ENCODE data around the gene PEAK1. TPM values are rescaled to one million over a fixed set of nuclear protein-coding genes. Genes with fewer than 3 reads are reported as not detected.
A peak's percentile ranks its signal among the peaks of the same experiment; 100 is the strongest.

PEAK1 gene
- total and polyA plus RNA-seq, 2 experiments from 2014 or later: 15.8 to 42.0 TPM

DNA sequence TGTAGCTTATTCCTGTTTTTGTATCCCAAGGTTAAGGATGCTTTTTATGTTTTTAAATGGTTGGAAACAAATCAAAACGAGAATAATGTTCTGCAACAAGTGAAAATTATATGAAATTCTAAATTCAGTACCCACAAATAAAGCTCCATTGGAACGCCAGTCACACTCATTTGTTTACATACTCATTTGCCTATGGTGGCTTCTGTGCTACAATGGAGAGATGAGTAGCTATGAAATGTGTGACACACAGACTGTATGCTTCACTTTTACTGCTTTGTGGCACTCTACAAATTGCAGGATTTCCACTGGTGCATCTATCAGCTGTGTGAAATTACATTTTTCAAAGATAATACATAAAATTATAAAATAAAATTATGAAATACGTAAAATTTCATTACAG, 236.8 kb downstream of the PEAK1 start:
- Histone ChIP-seq H3K4me1 (ENCODE audit: low read depth) (peaks cover 56% of the 10 kb centered on the region), H3K9me3 (ENCODE audit: low read depth) (no peaks in the 10 kb centered on the region), H3K4me3 (no peak overlapping the region), H3K27ac (no peak overlapping the region), H3K36me3 (no peaks in the 10 kb centered on the region), H3K27me3 (no peaks in the 10 kb centered on the region)
- DNase-seq (ENCODE audit: low read depth in 1 of 2, low spot score in 1 of 2): no peak
- no peak for TF ChIP-seq CTCF (IDR thresholded peaks at IDR 0.05; ENCODE audit: low read depth, low read length)

DNA sequence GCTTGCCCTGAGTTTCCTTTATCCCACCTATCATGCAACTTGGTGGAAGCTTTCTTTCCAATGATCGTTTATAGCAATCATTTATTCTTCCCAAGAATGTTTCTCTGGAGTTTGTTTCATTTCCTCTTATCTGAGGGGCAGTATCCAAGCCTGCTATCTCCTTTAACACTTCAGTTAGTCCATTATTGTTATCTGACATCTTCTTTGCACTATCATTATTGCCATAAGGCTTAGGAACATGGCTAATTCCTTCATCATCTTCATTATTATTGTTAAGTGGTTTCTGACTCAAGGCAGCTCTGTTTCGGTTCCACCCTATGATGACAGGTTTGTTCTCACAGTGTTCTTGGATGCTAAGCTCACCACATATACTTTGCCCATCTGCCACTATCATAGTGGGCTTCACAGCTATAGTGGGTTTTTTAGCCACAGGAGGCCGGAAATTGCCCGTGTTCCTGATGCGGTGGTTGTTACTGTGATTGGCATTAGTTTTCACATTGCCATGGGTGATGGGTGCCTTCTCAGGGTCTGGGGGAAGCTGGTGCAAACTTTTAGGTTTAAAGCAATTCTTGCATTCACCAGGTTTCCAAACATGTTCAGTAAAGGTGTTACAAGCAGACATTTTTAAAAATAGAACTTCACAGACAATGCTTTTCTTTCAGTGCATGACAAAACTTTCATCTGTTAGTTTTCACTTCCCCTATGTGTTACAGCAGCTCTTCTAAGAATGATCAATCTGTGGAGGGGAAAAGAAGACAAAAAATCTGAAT, 238.4 kb downstream of the PEAK1 start:
- no peak for TF ChIP-seq CTCF (IDR thresholded peaks at IDR 0.05; ENCODE audit: low read depth, low read length)
- DNase-seq (ENCODE audit: low read depth in 1 of 2, low spot score in 1 of 2): no peak
- Histone ChIP-seq H3K27me3 (no peaks in the 10 kb centered on the region), H3K4me1 (ENCODE audit: low read depth) (peaks cover 40% of the 10 kb centered on the region), H3K4me3 (no peak overlapping the region), H3K36me3 (no peaks in the 10 kb centered on the region), H3K9me3 (ENCODE audit: low read depth) (no peaks in the 10 kb centered on the region), H3K27ac (no peak overlapping the region)

DNA sequence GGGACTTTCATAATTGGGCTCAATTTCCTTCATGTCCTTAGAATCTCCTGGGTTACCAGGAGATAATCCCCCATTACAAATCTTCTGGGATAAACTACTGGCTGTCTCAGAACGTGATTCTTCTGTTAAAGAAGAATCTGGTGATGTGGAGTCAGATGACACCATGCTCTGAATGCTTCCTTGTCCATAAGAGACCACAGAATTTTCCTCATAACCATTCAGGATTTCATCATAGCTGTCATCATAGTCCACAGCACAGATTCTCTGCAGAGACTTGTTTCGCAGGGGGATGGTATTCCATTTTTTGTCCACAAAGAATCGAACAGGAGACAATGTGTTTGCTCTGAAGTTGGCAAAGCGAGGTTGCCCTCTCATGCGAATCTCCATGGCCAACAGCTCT, 239.1 kb downstream of the PEAK1 start:
- DNase-seq (ENCODE audit: low read depth in 1 of 2, low spot score in 1 of 2): peak in 1 of 2 donors; percentile 87
- H3K27me3 ChIP-seq: no peaks in the 10 kb centered on the region
- peak overlapping the region; percentile 60 for H3K27ac ChIP-seq
- no peaks in the 10 kb centered on the region for H3K36me3 ChIP-seq
- H3K4me3 ChIP-seq: no peak overlapping the region
- no peak for TF ChIP-seq CTCF (IDR thresholded peaks at IDR 0.05; ENCODE audit: low read depth, low read length)
- H3K4me1 ChIP-seq (ENCODE audit: low read depth): peaks cover 33% of the 10 kb centered on the region
- no peaks in the 10 kb centered on the region for H3K9me3 ChIP-seq (ENCODE audit: low read depth)

DNA sequence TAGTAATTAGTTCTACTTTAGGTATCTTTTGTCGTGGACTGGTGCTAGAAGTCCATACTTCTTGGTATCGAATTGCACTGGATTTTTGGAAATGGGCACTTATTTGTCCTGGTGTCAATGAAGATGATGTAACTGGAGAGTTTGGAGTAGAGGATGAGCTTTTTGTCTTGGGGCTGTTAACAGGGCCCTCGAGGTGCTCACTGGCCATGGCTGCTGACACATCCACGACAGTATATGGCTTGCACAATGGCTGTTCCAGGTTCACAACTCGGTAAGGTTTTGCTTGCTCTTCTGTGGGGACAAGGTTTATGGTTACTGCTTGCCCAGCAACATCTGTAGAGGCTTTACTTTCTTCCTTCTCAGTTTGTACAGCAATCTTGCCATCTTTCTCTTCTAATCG, 239.6 kb downstream of the PEAK1 start:
- peaks cover 28% of the 10 kb centered on the region for H3K4me1 ChIP-seq (ENCODE audit: low read depth)
- H3K36me3 ChIP-seq: no peaks in the 10 kb centered on the region
- no peaks in the 10 kb centered on the region for H3K9me3 ChIP-seq (ENCODE audit: low read depth)
- no peak overlapping the region for H3K4me3 ChIP-seq
- TF ChIP-seq CTCF (IDR thresholded peaks at IDR 0.05; ENCODE audit: low read depth, low read length): no peak
- peak overlapping the region; percentile 60 for H3K27ac ChIP-seq
- DNase-seq (ENCODE audit: low read depth in 1 of 2, low spot score in 1 of 2): no peak
- no peaks in the 10 kb centered on the region for H3K27me3 ChIP-seq

- Histone ChIP-seq H3K27me3 (no peaks in the 10 kb centered on the region), H3K4me1 (ENCODE audit: low read depth) (peaks cover 22% of the 10 kb centered on the region), H3K36me3 (no peaks in the 10 kb centered on the region), H3K4me3 (no peak overlapping the region), H3K27ac (peak overlapping the region; percentile 60), H3K9me3 (ENCODE audit: low read depth) (no peaks in the 10 kb centered on the region)
- peak; percentile 59 to 63 for DNase-seq (ENCODE audit: low read depth in 1 of 2, low spot score in 1 of 2)
- TF ChIP-seq CTCF (IDR thresholded peaks at IDR 0.05; ENCODE audit: low read depth, low read length): no peak
These were observed 240.3 kb downstream of the PEAK1 start for GRCh38 chr15:77179541-77179998.

Measured in cardiac muscle cell (in vitro differentiated cells and primary cell).